Astrocyte of the cerebellum (primary cell): ENCODE data around the gene GJC2.
A peak's percentile ranks its signal among the peaks of the same experiment; 100 is the strongest.

ENCODE experiments used
- DNase-seq: peaks from one replicate; pipeline ENCODE4 v3.0.0-alpha.2; 2011; ENCODE audit warnings: low read depth
- H3K4me3 ChIP-seq: 2 replicates; pipeline ENCODE4 v1.5.1; 2011; ENCODE audit warnings: mild to moderate bottlenecking, low read depth, low read length, moderate library complexity
- in situ Hi-C: cut with HindIII; loops from 2 replicates; pipeline ENCODE4 v1.10.0; 2017; ENCODE audit warnings: low sequenced_read_pairs
- TF ChIP-seq, protein P1 (sequence below): IDR thresholded peaks from 2 replicates; pipeline ENCODE4 v1.5.1; 2012; ENCODE audit warnings: low read length, low read depth, moderate library complexity, mild to moderate bottlenecking; ENCODE audit errors: missing control alignments

The GJC2 gene

DNA sequence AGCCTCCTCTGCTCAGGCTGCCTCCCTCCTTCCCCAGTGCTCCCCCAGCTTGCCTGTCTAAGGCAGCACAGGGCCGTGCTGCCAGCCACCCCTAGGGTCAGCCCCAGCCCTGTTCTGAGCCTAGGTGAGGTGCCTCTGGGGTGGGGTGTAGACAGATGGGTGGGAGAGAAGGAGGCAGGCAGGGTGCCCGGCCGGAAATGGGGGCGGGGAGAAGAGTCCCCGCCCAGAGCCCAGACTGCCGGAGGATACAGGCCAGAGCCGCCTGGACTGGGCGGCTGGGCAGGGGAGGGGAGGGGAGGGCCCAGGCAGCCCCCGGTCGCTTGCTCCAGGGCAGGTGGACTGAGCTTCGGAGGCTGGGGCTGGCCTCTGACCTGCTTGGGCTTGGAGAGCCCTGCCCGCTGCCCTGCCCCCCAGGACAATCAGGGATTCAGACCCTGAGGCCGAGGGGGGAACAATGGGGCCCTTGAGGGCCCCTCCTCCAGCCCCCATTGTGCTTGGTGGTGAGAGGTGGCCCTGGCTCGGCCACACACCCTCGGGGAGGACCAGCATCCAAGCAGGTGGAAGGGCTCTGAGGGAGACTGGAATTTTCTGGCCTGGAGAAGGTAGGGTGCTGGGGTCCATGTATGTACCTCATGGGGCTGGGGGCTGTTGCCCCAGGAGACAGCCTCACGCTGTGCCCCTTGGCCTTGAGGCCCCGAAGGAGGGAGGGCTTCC lies at the start of gene GJC2:
Gene GJC2, plus strand, starts transcription at position 525 of the 714 bp plus-strand sequence. CDS start 7,829 bp downstream, outside the sequence.
- DNase-seq = no peak
- TF ChIP-seq, protein P1, sequence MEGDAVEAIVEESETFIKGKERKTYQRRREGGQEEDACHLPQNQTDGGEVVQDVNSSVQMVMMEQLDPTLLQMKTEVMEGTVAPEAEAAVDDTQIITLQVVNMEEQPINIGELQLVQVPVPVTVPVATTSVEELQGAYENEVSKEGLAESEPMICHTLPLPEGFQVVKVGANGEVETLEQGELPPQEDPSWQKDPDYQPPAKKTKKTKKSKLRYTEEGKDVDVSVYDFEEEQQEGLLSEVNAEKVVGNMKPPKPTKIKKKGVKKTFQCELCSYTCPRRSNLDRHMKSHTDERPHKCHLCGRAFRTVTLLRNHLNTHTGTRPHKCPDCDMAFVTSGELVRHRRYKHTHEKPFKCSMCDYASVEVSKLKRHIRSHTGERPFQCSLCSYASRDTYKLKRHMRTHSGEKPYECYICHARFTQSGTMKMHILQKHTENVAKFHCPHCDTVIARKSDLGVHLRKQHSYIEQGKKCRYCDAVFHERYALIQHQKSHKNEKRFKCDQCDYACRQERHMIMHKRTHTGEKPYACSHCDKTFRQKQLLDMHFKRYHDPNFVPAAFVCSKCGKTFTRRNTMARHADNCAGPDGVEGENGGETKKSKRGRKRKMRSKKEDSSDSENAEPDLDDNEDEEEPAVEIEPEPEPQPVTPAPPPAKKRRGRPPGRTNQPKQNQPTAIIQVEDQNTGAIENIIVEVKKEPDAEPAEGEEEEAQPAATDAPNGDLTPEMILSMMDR = no peak
- H3K4me3 ChIP-seq = no peak within 1 kb of the TSS
- in situ Hi-C loops = no loop called here

DNA sequence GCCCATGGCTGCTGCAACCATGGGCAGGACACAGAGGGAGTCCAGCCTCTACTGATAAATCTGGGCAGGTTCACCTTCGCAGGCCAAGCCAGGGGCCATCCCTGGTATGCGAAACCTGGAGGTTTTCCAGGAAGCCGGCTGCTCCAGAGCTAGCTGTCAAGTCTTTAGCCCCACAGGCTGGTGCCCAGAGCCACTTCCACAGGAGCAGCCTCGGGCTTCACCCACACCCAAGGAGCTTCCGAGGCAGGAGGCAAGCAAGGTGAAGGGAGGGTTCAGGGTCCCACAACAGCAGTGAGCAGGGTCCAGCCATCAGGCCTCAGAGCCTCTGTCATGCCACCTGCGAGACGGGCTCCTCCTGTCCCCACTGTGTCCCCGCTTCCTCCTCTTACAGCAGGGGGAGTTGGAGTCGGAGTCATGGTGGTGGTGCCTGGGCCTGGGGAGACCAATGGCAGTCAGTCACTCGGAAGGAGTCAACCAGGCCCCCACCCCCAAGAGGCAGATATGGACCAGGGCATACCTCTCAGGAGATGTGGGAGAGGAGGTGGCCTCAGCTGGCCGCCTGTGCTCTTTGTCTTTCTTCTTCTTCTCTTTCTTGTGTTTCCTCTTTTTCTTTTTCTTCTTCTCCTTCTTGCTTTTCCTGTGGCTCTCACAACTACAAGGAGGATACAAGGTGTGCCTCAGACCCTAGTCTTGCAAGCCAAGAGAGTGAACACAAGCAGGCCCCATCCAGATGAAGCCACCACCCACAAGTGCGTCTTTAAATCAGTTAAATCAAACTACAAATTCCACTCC lies 48.7 kb upstream of the GJC2 start:
- H3K4me3 ChIP-seq = no peak overlapping the region
- TF ChIP-seq, protein P1 = no peak
- DNase-seq = no peak
- in situ Hi-C loops = no loop called here

DNA sequence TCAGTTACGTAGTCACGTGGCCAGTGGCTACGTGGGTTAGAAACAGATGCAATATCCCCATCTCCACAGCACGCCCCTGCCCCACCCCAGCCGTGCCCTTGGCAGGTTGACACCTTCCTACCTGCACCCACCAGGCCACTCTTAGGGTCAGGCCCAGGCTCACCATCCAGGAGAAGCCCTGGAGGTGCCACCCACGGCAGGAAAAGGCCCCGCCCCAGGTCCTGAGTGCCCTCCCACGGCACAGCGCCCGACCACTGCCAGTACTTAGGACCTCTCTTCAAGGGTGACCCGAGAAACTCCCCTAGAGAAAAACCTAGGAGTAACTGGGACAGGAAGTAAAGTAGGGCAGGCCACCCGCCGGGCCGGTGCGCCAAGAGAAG lies 48.1 kb upstream of the GJC2 start:
- no peak for DNase-seq
- H3K4me3 ChIP-seq = peak overlapping the region; percentile 83
- in situ Hi-C loops = no loop called here
- TF ChIP-seq, protein P1 = no peak

DNA sequence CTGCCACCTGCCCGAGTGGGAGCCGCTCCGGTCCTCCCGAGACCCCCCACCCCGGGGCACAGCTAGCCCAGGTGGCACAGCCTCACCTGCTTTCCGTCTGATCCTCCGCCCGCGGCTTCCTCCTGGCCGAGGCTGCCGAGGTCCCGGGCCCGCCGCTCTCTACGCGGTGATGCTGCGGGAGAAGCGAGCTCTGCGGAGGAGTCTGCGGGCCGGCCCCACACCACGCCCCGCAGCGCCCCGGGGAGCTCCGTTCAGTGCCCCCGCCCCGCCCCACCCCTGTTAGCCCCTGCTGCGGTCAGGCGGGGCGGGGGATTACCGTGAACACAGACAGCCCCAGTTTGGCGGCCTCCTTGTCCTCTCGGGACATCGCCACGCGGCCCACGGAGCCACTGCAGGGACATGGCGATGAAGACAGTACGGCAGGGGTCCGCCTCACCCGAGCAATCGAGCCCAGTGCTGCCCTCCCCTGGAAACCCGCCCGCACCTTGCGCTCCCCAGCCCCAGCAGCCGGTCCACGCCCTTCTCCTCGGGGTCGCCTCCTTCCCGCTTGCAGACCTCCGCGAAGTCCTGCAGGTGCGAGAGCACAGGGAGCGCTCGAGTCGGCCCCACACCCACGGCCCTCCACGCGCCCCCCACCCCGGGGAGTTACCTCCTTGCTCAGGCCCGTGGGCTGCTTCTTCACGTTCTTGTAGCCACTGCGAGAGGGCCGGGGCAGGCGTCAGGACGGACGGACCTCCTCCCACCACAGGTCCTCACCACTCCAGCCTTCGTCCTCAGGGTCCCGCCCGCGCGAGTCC lies 47.5 kb upstream of the GJC2 start:
- in situ Hi-C loops = no loop called here
- TF ChIP-seq, protein P1 = peak; percentile 9
- peak overlapping the region; percentile 83 for H3K4me3 ChIP-seq
- no peak for DNase-seq

- TF ChIP-seq, protein P1 = no peak
- H3K4me3 ChIP-seq = peak within 1 kb of the TSS; percentile 83
- in situ Hi-C loops = no loop called here
- DNase-seq = peak; percentile 73
These were observed 46.7 kb upstream of the GJC2 start, which contains the start of gene C1orf35 for GRCh38 chr1:228102791-228103620. Gene C1orf35, minus strand, starts transcription at chr1:228103325. Its CDS starts 98 bp downstream, at chr1:228103227.
